Measurements from ENCODE around the gene LRRC75B. TPM values are rescaled to one million over a fixed set of nuclear protein-coding genes. Genes with fewer than 3 reads are reported as not detected.

The LRRC75B gene
- total RNA-seq, 1 experiment from 2014 or later, result 0.86 TPM

DNA sequence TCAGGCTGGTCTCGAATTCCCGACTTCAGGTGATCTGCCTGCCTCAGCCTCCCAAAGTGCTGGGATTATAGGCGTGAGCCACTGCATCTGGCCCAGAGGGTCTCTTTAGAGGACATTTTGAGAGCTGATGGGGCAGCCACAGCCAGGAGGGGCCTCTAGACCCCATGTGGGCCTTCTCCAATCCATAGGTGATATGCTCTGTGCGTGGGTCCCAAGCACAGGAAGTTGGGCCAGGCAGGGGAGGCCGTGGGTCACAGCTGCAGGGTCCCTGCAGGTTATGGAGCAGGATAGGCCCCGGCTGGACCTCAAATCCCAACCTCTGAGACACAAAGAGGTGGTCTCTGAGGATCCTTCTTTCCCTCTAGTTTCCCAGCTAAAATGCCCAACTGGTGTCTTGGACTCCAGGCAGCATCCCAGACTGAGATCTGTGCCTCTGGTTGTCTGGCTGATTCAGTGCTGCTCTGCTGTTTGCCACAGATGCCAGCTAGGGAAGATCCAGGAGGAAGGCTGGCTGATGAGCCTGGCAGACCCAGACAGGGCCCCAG, 1.5 kb downstream of the LRRC75B start:
- ChIA-PET POLR2A (ENCODE audit: low non-redundant PET) (interaction anchor here (0.7 kb wide), 1 partner anchor 1894 kb away, joined by 4 read pairs; no protein-coding TSS in a partner anchor), CTCF (interaction anchor here (0.6 kb wide), 1 partner anchor 312 kb away, joined by 4 read pairs; no protein-coding TSS in a partner anchor)
- no TSS peak for BruUV-seq (replicated peaks)
- Histone ChIP-seq H3K27me3 (replicated peaks; ENCODE audit: insufficient read depth, low read depth, low read length, poor library complexity) (no peaks in the 10 kb centered on the region), H3K9me3 (ENCODE audit: low read depth, low read length, poor library complexity, severe bottlenecking) (no peaks in the 10 kb centered on the region), H3K4me3 (ENCODE audit: low read depth, low read length, poor library complexity, severe bottlenecking) (no peak overlapping the region), H3K27ac (ENCODE audit: low read depth, low read length, poor library complexity, severe bottlenecking) (no peak overlapping the region), H3K4me1 (ENCODE audit: insufficient read depth, low read length, poor library complexity, severe bottlenecking) (no peaks in the 10 kb centered on the region), H3K36me3 (ENCODE audit: insufficient read depth, low read length, poor library complexity, severe bottlenecking) (no peaks in the 10 kb centered on the region)
- intact Hi-C loops (cut with micrococcal nuclease; ENCODE audit: unreplicated experiment), result no loop called here
- no peak for DNase-seq (ENCODE audit: low spot score)
- TF ChIP-seq, protein P1, sequence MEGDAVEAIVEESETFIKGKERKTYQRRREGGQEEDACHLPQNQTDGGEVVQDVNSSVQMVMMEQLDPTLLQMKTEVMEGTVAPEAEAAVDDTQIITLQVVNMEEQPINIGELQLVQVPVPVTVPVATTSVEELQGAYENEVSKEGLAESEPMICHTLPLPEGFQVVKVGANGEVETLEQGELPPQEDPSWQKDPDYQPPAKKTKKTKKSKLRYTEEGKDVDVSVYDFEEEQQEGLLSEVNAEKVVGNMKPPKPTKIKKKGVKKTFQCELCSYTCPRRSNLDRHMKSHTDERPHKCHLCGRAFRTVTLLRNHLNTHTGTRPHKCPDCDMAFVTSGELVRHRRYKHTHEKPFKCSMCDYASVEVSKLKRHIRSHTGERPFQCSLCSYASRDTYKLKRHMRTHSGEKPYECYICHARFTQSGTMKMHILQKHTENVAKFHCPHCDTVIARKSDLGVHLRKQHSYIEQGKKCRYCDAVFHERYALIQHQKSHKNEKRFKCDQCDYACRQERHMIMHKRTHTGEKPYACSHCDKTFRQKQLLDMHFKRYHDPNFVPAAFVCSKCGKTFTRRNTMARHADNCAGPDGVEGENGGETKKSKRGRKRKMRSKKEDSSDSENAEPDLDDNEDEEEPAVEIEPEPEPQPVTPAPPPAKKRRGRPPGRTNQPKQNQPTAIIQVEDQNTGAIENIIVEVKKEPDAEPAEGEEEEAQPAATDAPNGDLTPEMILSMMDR (conservative IDR thresholded peaks at IDR 0.05; ENCODE audit: low read depth, low read length), result no peak
- no peak for TF ChIP-seq EZH2 (IDR thresholded peaks at IDR 0.05; ENCODE audit: borderline replicate concordance, low read depth, low read length, poor library complexity, severe bottlenecking)

DNA sequence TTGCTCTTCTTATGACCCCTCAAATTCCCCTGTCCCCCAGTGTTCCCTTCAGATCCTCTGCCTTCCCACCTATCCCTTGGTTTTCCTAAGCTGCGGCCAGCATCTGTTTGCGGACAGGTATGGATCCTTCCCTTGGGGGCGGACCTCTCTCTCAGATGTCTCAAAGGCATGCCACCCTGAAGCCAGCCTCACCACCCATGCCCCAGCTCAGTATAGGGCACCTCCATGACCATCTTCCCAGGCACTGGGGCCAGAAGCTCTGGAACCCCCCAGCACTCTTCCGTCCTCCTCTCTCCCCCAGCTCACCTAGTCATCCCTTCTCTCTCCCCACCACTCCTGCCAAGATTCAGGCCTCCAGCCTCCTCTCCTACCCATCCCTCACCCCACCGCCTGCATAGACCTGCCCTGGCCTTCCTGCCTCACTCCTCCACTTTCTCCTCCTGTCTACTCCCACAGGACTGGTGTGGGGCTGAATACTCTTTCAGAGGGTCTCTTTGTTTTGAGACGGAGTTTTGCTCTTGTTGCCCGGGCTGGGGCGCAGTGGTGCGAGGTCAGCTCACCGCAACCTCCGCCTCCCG, 2.2 kb downstream of the LRRC75B start:
- ChIA-PET CTCF (no interaction called here), POLR2A (ENCODE audit: low non-redundant PET) (no interaction called here)
- no peaks in the 10 kb centered on the region for H3K9me3 ChIP-seq (ENCODE audit: low read depth, low read length, poor library complexity, severe bottlenecking)
- no peak overlapping the region for H3K4me3 ChIP-seq (ENCODE audit: low read depth, low read length, poor library complexity, severe bottlenecking)
- H3K36me3 ChIP-seq (ENCODE audit: insufficient read depth, low read length, poor library complexity, severe bottlenecking), result no peaks in the 10 kb centered on the region
- TF ChIP-seq, protein P1 (conservative IDR thresholded peaks at IDR 0.05; ENCODE audit: low read depth, low read length), result no peak
- no peak for TF ChIP-seq EZH2 (IDR thresholded peaks at IDR 0.05; ENCODE audit: borderline replicate concordance, low read depth, low read length, poor library complexity, severe bottlenecking)
- no peak overlapping the region for H3K27ac ChIP-seq (ENCODE audit: low read depth, low read length, poor library complexity, severe bottlenecking)
- no peaks in the 10 kb centered on the region for H3K27me3 ChIP-seq (replicated peaks; ENCODE audit: insufficient read depth, low read depth, low read length, poor library complexity)
- BruUV-seq (replicated peaks), result no TSS peak
- no peaks in the 10 kb centered on the region for H3K4me1 ChIP-seq (ENCODE audit: insufficient read depth, low read length, poor library complexity, severe bottlenecking)
- intact Hi-C loops (cut with micrococcal nuclease; ENCODE audit: unreplicated experiment), result no loop called here
- DNase-seq (ENCODE audit: low spot score), result no peak

DNA sequence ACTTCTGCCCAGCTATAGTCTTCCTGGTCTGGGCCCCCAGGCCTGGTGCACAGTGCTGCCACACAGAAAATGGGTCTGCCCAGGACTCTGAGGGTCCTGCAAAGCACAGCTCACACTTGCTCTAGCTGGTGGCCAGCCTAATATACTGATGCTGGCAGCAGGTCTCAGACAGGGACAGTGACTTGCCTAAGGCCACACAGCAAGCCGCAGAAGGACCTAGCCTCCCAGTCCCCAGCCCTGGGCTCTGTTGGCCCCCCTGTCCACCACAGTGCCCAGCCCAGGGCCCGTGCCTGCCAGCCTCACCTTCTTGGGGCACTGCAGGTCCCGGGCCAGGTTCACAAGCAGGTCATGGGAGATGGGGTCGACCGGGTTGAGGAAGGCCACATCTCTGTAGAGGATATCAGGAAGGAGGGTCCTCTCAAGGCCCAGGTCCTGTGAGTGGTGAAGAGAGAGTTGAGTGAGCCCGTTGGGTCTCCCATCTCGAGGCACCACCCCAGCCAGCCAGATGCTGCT, 3.3 kb downstream of the LRRC75B start:
- intact Hi-C loops (cut with micrococcal nuclease; ENCODE audit: unreplicated experiment), result no loop called here
- no peak for DNase-seq (ENCODE audit: low spot score)
- TF ChIP-seq, protein P1 (conservative IDR thresholded peaks at IDR 0.05; ENCODE audit: low read depth, low read length), result no peak
- TF ChIP-seq EZH2 (IDR thresholded peaks at IDR 0.05; ENCODE audit: borderline replicate concordance, low read depth, low read length, poor library complexity, severe bottlenecking), result no peak
- BruUV-seq (replicated peaks), result no TSS peak
- Histone ChIP-seq H3K4me3 (ENCODE audit: low read depth, low read length, poor library complexity, severe bottlenecking) (no peak overlapping the region), H3K36me3 (ENCODE audit: insufficient read depth, low read length, poor library complexity, severe bottlenecking) (no peaks in the 10 kb centered on the region), H3K9me3 (ENCODE audit: low read depth, low read length, poor library complexity, severe bottlenecking) (no peaks in the 10 kb centered on the region), H3K4me1 (ENCODE audit: insufficient read depth, low read length, poor library complexity, severe bottlenecking) (peaks cover 2% of the 10 kb centered on the region), H3K27me3 (replicated peaks; ENCODE audit: insufficient read depth, low read depth, low read length, poor library complexity) (no peaks in the 10 kb centered on the region), H3K27ac (ENCODE audit: low read depth, low read length, poor library complexity, severe bottlenecking) (no peak overlapping the region)
- POLR2A ChIA-PET (ENCODE audit: low non-redundant PET), result no interaction called here
- CTCF ChIA-PET, result no interaction called here
